MM.1S (cell line): ENCODE measurements around the gene FNIP2.

Experiments
- DNase-seq: peaks from one replicate; pipeline ENCODE4 v3.0.0-alpha.2; 2015
- H2AFZ ChIP-seq: fragments of 300-600 bp; sonication (generic); 2 replicates; pipeline ENCODE4 v1.6.0; 2016; ENCODE audit warnings: antibody characterized with exemption, low read length
- H3F3A ChIP-seq: fragments of 300-600 bp; sonication (generic); 2 replicates; pipeline ENCODE4 v1.6.1; 2016; ENCODE audit warnings: mild to moderate bottlenecking, antibody characterized with exemption, low read length, moderate library complexity, mixed read lengths; ENCODE audit not compliant: insufficient read depth
- H3K27ac ChIP-seq: fragments of 300-600 bp; sonication (generic); 2 replicates; pipeline ENCODE4 v1.5.1; 2016; ENCODE audit warnings: mild to moderate bottlenecking, low read length
- H3K27me3 ChIP-seq: fragments of 300-600 bp; sonication (generic); replicated peaks from 2 replicates; pipeline ENCODE4 v1.6.0; 2016; ENCODE audit warnings: low read length; ENCODE audit not compliant: insufficient read depth
- H3K36me3 ChIP-seq: fragments of 300-600 bp; sonication (generic); replicated peaks from 2 replicates; pipeline ENCODE4 v1.6.1; 2016; ENCODE audit warnings: mild to moderate bottlenecking, low read length, mixed read lengths; ENCODE audit not compliant: insufficient read depth
- H3K4me1 ChIP-seq: fragments of 300-600 bp; sonication (generic); 2 replicates; pipeline ENCODE4 v1.6.1; 2016; ENCODE audit warnings: low read length, mixed read lengths
- H3K4me2 ChIP-seq: fragments of 300-600 bp; sonication (generic); 2 replicates; pipeline ENCODE4 v1.6.0; 2016; ENCODE audit warnings: low read depth, low read length
- H3K4me3 ChIP-seq: fragments of 300-600 bp; sonication (generic); 2 replicates; pipeline ENCODE4 v1.5.1; 2016; ENCODE audit warnings: low read length, mixed read lengths
- H3K79me2 ChIP-seq: fragments of 300-600 bp; sonication (generic); 2 replicates; pipeline ENCODE4 v1.6.1; 2016; ENCODE audit warnings: mixed run types, low read length, mixed read lengths
- H3K9ac ChIP-seq: fragments of 300-600 bp; sonication (generic); 2 replicates; pipeline ENCODE4 v1.6.1; 2016; ENCODE audit warnings: low read length, mixed read lengths
- H3K9me2 ChIP-seq: fragments of 300-600 bp; sonication (generic); replicated peaks from 2 replicates; pipeline ENCODE4 v1.6.1; 2016; ENCODE audit warnings: mild to moderate bottlenecking, low read length, mixed read lengths; ENCODE audit not compliant: insufficient read depth
- H3K9me3 ChIP-seq: fragments of 300-600 bp; sonication (generic); replicated peaks from 2 replicates; pipeline ENCODE4 v1.6.1; 2016; ENCODE audit warnings: mild to moderate bottlenecking, low read length, mixed read lengths; ENCODE audit not compliant: insufficient read depth
- H4K20me1 ChIP-seq: fragments of 300-600 bp; sonication (generic); 2 replicates; pipeline ENCODE4 v1.6.1; 2016; ENCODE audit warnings: mild to moderate bottlenecking, low read length, moderate library complexity, mixed read lengths; ENCODE audit not compliant: insufficient read depth
- CTCF ChIP-seq: fragments of 300-600 bp; sonication (generic); IDR thresholded peaks from 2 replicates; pipeline ENCODE4 v1.5.1; 2016; ENCODE audit warnings: antibody characterized with exemption, low read length, mixed read lengths
- EZH2 ChIP-seq: fragments of 300-600 bp; sonication (generic); optimal IDR thresholded peaks from 2 replicates; pipeline ENCODE3; 2017; ENCODE audit warnings: low read depth, mild to moderate bottlenecking, antibody characterized with exemption, low read length, mixed read lengths
- EZH2phosphoT487 ChIP-seq: fragments of 300-600 bp; sonication (generic); IDR thresholded peaks from 2 replicates; pipeline ENCODE4 v1.6.1; 2018; ENCODE audit warnings: antibody characterized with exemption, low read length

Gene FNIP2

DNA sequence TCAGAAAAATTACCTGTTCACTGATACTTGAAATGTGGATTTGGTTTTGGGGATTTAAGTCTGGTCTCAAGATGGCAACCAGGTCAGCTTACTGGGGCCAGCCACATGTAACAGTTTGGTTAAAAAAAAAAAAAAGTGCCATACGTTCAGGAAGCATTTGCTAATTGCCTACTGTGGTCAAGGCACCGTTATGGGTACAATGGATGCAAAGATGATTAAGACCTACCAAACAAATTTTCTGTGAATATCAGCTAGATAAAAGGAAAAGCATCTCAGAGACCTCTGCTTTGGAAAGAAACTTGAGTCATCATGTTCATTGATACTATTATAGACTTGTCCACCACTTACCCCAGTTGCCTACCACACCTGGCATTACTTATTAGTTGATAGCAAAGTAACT is 80.9 kb downstream of the FNIP2 start:
- no peaks in the 10 kb centered on the region for H3K36me3 ChIP-seq
- H3K79me2 ChIP-seq, result no peaks in the 10 kb centered on the region
- H3K27me3 ChIP-seq, result no peaks in the 10 kb centered on the region
- H4K20me1 ChIP-seq, result no peaks in the 10 kb centered on the region
- no peak overlapping the region for H3K9ac ChIP-seq
- no peak overlapping the region for H3K4me3 ChIP-seq
- H3F3A ChIP-seq, result 0 out of 2 replicates have a peak, but pooled peaks cover 4% of the 10 kb centered on the region
- H3K9me3 ChIP-seq, result no peaks in the 10 kb centered on the region
- no peaks in the 10 kb centered on the region for H3K9me2 ChIP-seq
- H2AFZ ChIP-seq, result no peak overlapping the region
- DNase-seq, result no peak
- peaks cover 12% of the 10 kb centered on the region for H3K4me1 ChIP-seq
- no peak overlapping the region for H3K27ac ChIP-seq
- no peak overlapping the region for H3K4me2 ChIP-seq
- TF ChIP-seq CTCF (no peak), EZH2phosphoT487 (no peak), EZH2 (no peak)

GRCh38 chr4:158850371-158850770 is 81.5 kb downstream of the FNIP2 start:
- no peaks in the 10 kb centered on the region for H3K79me2 ChIP-seq
- H3K4me2 ChIP-seq, result peak overlapping the region; percentile 16; the same call in 1 of the 2 replicates
- H3K27ac ChIP-seq, result peak overlapping the region; percentile 22; the same call in 1 of the 2 replicates
- H2AFZ ChIP-seq, result no peak overlapping the region
- H3K4me3 ChIP-seq, result no peak overlapping the region
- DNase-seq, result no peak
- no peak overlapping the region for H3K9ac ChIP-seq
- TF ChIP-seq EZH2, result no peak
- TF ChIP-seq CTCF, result no peak
- TF ChIP-seq EZH2phosphoT487, result no peak
- H3K9me3 ChIP-seq, result no peaks in the 10 kb centered on the region
- peaks cover 12% of the 10 kb centered on the region for H3K4me1 ChIP-seq
- no peaks in the 10 kb centered on the region for H3K36me3 ChIP-seq
- 0 out of 2 replicates have a peak, but pooled peaks cover 4% of the 10 kb centered on the region for H3F3A ChIP-seq
- H3K27me3 ChIP-seq, result no peaks in the 10 kb centered on the region
- no peaks in the 10 kb centered on the region for H4K20me1 ChIP-seq
- no peaks in the 10 kb centered on the region for H3K9me2 ChIP-seq

DNA sequence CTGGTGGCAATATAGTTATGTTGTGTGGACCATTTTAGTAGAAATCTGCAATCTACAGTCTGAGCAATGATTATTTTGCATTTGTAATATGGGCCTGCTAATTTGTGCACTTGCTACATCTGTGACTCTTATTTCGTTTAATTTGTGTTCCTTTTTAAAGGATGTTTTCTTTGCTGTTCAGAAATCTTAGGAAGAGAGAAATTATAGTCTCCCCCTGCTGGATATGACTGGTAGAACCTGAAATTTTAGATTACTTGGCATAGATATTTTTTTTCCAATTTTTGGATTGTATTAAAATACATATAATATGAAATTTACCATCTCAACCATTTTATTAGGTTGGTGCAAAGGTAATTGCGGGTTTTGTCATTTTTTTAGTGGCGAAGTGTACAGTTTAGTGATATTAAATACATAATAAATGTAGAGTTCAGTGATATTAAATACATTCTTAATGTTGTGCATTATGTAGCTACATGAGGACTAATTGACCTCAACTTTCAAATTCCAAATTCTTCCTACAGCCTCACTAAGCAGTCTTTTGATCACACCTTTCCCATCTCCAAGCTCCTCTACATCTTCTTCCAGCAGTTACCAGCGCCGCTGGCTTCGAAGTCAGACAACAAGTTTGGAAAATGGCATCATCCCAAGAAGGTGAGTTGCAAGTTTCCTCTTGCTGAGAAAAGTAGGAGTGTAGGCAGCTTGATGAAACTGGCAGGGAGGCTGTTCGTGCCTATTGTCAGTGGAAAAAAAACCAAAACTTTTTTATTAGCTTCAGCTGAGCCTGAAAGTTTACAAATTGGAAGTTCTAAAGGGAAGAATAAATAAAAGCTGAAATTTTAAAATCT is 82.2 kb downstream of the FNIP2 start:
- TF ChIP-seq EZH2phosphoT487 (no peak), CTCF (peak; percentile 65), EZH2 (no peak)
- Histone ChIP-seq H3K4me2 (peak overlapping the region; percentile 16; the same call in 1 of the 2 replicates), H3K9me3 (no peaks in the 10 kb centered on the region), H3K36me3 (no peaks in the 10 kb centered on the region), H3K9ac (no peak overlapping the region), H3K9me2 (no peaks in the 10 kb centered on the region), H3K79me2 (no peaks in the 10 kb centered on the region), H3K27ac (no peak overlapping the region), H4K20me1 (no peaks in the 10 kb centered on the region), H3K4me3 (no peak overlapping the region), H3K27me3 (no peaks in the 10 kb centered on the region), H2AFZ (no peak overlapping the region), H3F3A (0 out of 2 replicates have a peak, but pooled peaks cover 4% of the 10 kb centered on the region), H3K4me1 (peaks cover 12% of the 10 kb centered on the region)
- DNase-seq, result peak; percentile 42
